Stimulated activated CD4-positive, alpha-beta T cell treated with anti-CD3 and anti-CD28 coated beads, Interleukin-4, amount 100 ng/mL, for 24 hours (primary cell): Measurements from ENCODE around the gene FGFR2.

Experiments used
- DNase-seq: peaks from one replicate; pipeline ENCODE4 v3.0.0-alpha.2; 2020

Gene FGFR2

GRCh38 chr10:121442086-121442935 is 155.9 kb downstream of the FGFR2 start:
- DNase-seq, result no peak

- no peak for DNase-seq
These were observed 157.8 kb downstream of the FGFR2 start for GRCh38 chr10:121440461-121440860.

GRCh38 chr10:121438333-121438732 is 159.9 kb downstream of the FGFR2 start:
- no peak for DNase-seq

GRCh38 chr10:121437596-121437995 is 160.6 kb downstream of the FGFR2 start:
- no peak for DNase-seq

GRCh38 chr10:121436630-121437341 is 161.5 kb downstream of the FGFR2 start:
- DNase-seq, result no peak

GRCh38 chr10:121436281-121436629 is 162.0 kb downstream of the FGFR2 start:
- DNase-seq, result no peak

- no peak for DNase-seq
These were observed 163.0 kb downstream of the FGFR2 start for GRCh38 chr10:121435099-121435875.

GRCh38 chr10:121433965-121434364 is 164.3 kb downstream of the FGFR2 start:
- DNase-seq, result no peak

GRCh38 chr10:121428867-121429266 is 169.4 kb downstream of the FGFR2 start:
- no peak for DNase-seq
